ENCODE data around the gene GOSR2. TPM values are rescaled to one million over a fixed set of nuclear protein-coding genes. Genes with fewer than 3 reads are reported as not detected.
A peak's percentile ranks its signal among the peaks of the same experiment; 100 is the strongest.

Gene GOSR2
- total and polyA plus RNA-seq, 2 of the 8 experiments (the other 6 are each of a cell fraction or from before 2014, with no cell fraction given), result 28.2 to 36.2 TPM

DNA sequence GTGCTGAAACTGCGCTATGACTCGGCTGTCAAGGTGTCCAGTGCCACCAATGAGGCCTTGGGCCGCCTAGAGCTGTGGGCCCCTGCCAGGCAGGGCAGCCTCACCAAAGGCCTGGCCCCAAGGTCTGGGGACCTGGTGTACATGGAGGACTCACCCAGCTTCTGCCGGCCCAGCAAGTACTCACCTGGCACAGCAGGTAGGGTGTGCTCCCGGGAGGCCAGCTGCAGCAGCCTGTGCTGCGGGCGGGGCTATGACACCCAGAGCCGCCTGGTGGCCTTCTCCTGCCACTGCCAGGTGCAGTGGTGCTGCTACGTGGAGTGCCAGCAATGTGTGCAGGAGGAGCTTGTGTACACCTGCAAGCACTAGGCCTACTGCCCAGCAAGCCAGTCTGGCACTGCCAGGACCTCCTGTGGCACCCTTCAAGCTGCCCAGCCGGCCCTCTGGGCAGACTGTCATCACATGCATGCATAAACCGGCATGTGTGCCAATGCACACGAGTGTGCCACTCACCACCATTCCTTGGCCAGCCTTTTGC, 46.5 kb upstream of the GOSR2 start:
- H3K79me1 ChIP-seq (ENCODE audit: low read depth, low read length), result no peaks in the 10 kb centered on the region
- H2BK12ac ChIP-seq (ENCODE audit: low read depth, low read length), result no peak overlapping the region
- H3K9ac ChIP-seq (replicated peaks in 1 of 4; ENCODE audit: extremely low read depth in 1 of 4, low read depth in 3 of 4, low read length in 3 of 4), result no peak overlapping the region
- ChIA-PET POLR2A (ENCODE audit: partially characterized antibody) (interaction anchor here (0.6 to 1.3 kb wide), 3 partner anchors 14 to 83 kb away, joined by 3 to 4 read pairs (median 3); no protein-coding TSS in a partner anchor), CTCF (ENCODE audit: partially characterized antibody) (interaction anchor here (0.7 to 5.2 kb wide), 28 partner anchors 9 to 95 kb away, joined by 3 to 41 read pairs (median 6); no protein-coding TSS in a partner anchor)
- DNase-seq (ENCODE audit: low read depth in 1 of 2, low spot score in 2 of 2) (peak in 1 of 2 experiments; percentile 74), FAIRE-seq (no peak)
- H3K56ac ChIP-seq (replicated peaks; ENCODE audit: insufficient read length, low read depth, low read length), result no peak overlapping the region
- no peak overlapping the region for H2BK120ac ChIP-seq (replicated peaks; ENCODE audit: low read depth, low read length)
- H3K79me2 ChIP-seq (ENCODE audit: control insufficient read depth in 1 of 2, insufficient read depth in 2 of 2, low read length in 2 of 2), result no peaks in the 10 kb centered on the region
- no peaks in the 10 kb centered on the region; a peak in 2 of 7 replicates for H3K27me3 ChIP-seq (replicated peaks in 1 of 4; ENCODE audit: control insufficient read depth in 3 of 4, extremely low read depth in 1 of 4, insufficient read depth in 3 of 4, low read length in 3 of 4)
- H3K4me3 ChIP-seq (ENCODE audit: extremely low read depth in 1 of 4, insufficient read depth in 2 of 4, low read depth in 3 of 4, low read length in 4 of 4), result no peak overlapping the region
- no peak overlapping the region for H4K5ac ChIP-seq (ENCODE audit: insufficient read length, low read depth, low read length)
- WGBS, 2 experiments (ENCODE audit: extremely low coverage in 1 of 2, insufficient coverage in 1 of 2, insufficient read length in 1 of 2, insufficient replicate concordance in 2 of 2, low coverage in 1 of 2, low lambda C conversion rate in 2 of 2, missing lambda C conversion rate in 1 of 2), result 68% methylated on average over 12 of the region's 12 CpGs; no CpG with 5 or more reads in 1 of the 2 experiments
- peak overlapping the region; percentile 31; the same call in 1 of the 2 replicates for H2BK15ac ChIP-seq (ENCODE audit: low read length)
- no peak overlapping the region for H3K18ac ChIP-seq (ENCODE audit: extremely low read depth, low read length)
- no peaks in the 10 kb centered on the region; the same call in 1 of the 2 replicates for H3K23me2 ChIP-seq (ENCODE audit: low read depth, low read length)
- H2BK20ac ChIP-seq (ENCODE audit: low read length), result no peak overlapping the region
- H4K8ac ChIP-seq (ENCODE audit: extremely low read depth, insufficient read depth, low read length), result peak overlapping the region; percentile 63; the same call in 1 of the 2 replicates
- no peak overlapping the region for H3K27ac ChIP-seq (ENCODE audit: low read depth, low read length)
- H3K36me3 ChIP-seq (ENCODE audit: control insufficient read depth in 2 of 4, insufficient read depth in 4 of 4, low read length in 3 of 4), result no peaks in the 10 kb centered on the region
- H2BK5ac ChIP-seq (ENCODE audit: low read depth, low read length), result no peak overlapping the region
- no peak overlapping the region for H3K4me2 ChIP-seq (ENCODE audit: insufficient read depth in 1 of 2, low read depth in 2 of 2, low read length in 2 of 2)
- H3K4me1 ChIP-seq (replicated peaks in 1 of 4; ENCODE audit: control insufficient read depth in 3 of 4, insufficient read depth in 4 of 4, low read length in 3 of 4), result no peaks in the 10 kb centered on the region
- H3K14ac ChIP-seq (ENCODE audit: insufficient read length), result no peak overlapping the region
- no peak overlapping the region for H2AK5ac ChIP-seq (ENCODE audit: low read depth, low read length)
- H4K91ac ChIP-seq (replicated peaks; ENCODE audit: insufficient read length, low read length), result peak overlapping the region; percentile 93
- H2AFZ ChIP-seq (ENCODE audit: low read length), result no peak overlapping the region
- H3K4ac ChIP-seq (replicated peaks; ENCODE audit: insufficient read length, low read depth, low read length), result no peak overlapping the region
- no peak overlapping the region for H3K23ac ChIP-seq (ENCODE audit: insufficient read length)
- H4K20me1 ChIP-seq (replicated peaks in 1 of 2; ENCODE audit: control insufficient read depth in 1 of 2, insufficient read depth in 2 of 2, low read length in 2 of 2), result peaks cover 0 to 4% of the 10 kb centered on the region in 2 experiments
- no peaks in the 10 kb centered on the region for H3K9me3 ChIP-seq (ENCODE audit: insufficient read depth in 2 of 2, low read depth in 1 of 2, low read length in 1 of 2)
- TF ChIP-seq CBX5 (IDR thresholded peaks at IDR 0.05; ENCODE audit: low read depth, low read length), result no peak
- TF ChIP-seq, protein P1, sequence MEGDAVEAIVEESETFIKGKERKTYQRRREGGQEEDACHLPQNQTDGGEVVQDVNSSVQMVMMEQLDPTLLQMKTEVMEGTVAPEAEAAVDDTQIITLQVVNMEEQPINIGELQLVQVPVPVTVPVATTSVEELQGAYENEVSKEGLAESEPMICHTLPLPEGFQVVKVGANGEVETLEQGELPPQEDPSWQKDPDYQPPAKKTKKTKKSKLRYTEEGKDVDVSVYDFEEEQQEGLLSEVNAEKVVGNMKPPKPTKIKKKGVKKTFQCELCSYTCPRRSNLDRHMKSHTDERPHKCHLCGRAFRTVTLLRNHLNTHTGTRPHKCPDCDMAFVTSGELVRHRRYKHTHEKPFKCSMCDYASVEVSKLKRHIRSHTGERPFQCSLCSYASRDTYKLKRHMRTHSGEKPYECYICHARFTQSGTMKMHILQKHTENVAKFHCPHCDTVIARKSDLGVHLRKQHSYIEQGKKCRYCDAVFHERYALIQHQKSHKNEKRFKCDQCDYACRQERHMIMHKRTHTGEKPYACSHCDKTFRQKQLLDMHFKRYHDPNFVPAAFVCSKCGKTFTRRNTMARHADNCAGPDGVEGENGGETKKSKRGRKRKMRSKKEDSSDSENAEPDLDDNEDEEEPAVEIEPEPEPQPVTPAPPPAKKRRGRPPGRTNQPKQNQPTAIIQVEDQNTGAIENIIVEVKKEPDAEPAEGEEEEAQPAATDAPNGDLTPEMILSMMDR (IDR thresholded peaks at IDR 0.05; ENCODE audit: control extremely low read depth in 1 of 3, insufficient read depth in 1 of 3, low read depth in 1 of 3, low read length in 3 of 3), result peak; percentile 73 to 79 (median 74)
- TF ChIP-seq CTBP2 (IDR thresholded peaks at IDR 0.05; ENCODE audit: borderline replicate concordance, insufficient read depth, insufficient read length, low read length), result no peak
- TF ChIP-seq EGR1 (IDR thresholded peaks at IDR 0.05; ENCODE audit: borderline replicate concordance, low read depth, low read length), result no peak
- TF ChIP-seq RAD21 (IDR thresholded peaks at IDR 0.05 in 1 of 2, conservative IDR thresholded peaks at IDR 0.05 in 1 of 2; ENCODE audit: low read depth in 2 of 2, low read length in 2 of 2), result peak; percentile 54 to 68; a peak in 3 of 4 replicates
